ENCODE measurements around the gene TLX1.
A peak's percentile ranks its signal among the peaks of the same experiment; 100 is the strongest.
"Not testable (repeated sequence)": the region's sequence is repeated elsewhere in the genome, so short reads cannot be mapped to it uniquely, and the experiment has no call there.

Gene TLX1

GRCh38 chr10:101152316-101152715 lies 21.2 kb downstream of the TLX1 start:
- no peak for DNase-seq (ENCODE audit: low spot score)

GRCh38 chr10:101154506-101154905 lies 23.4 kb downstream of the TLX1 start:
- DNase-seq (ENCODE audit: low spot score): not testable (repeated sequence)

GRCh38 chr10:101155896-101156295 lies 24.8 kb downstream of the TLX1 start:
- DNase-seq (ENCODE audit: low spot score): peak; percentile 51

GRCh38 chr10:101157756-101158458 lies 26.8 kb downstream of the TLX1 start:
- DNase-seq (ENCODE audit: low spot score): no peak

GRCh38 chr10:101158459-101159058 lies 27.5 kb downstream of the TLX1 start:
- DNase-seq (ENCODE audit: low spot score): no peak

- DNase-seq (ENCODE audit: low spot score): peak; percentile 89
These were observed 30.6 kb downstream of the TLX1 start for GRCh38 chr10:101161494-101162299.

GRCh38 chr10:101162677-101163076 lies 31.6 kb downstream of the TLX1 start:
- no peak for DNase-seq (ENCODE audit: low spot score)

GRCh38 chr10:101164020-101164419 lies 32.9 kb downstream of the TLX1 start:
- DNase-seq (ENCODE audit: low spot score): no peak

GRCh38 chr10:101165736-101166135 lies 34.6 kb downstream of the TLX1 start:
- DNase-seq (ENCODE audit: low spot score): no peak

- no peak for DNase-seq (ENCODE audit: low spot score)
These were observed 35.3 kb downstream of the TLX1 start for GRCh38 chr10:101166430-101166829.

- DNase-seq (ENCODE audit: low spot score): no peak
These were observed 41.6 kb downstream of the TLX1 start for GRCh38 chr10:101172741-101173140.

GRCh38 chr10:101174319-101174718 lies 43.2 kb downstream of the TLX1 start:
- no peak for DNase-seq (ENCODE audit: low spot score)

GRCh38 chr10:101176577-101176976 lies 45.5 kb downstream of the TLX1 start:
- no peak for DNase-seq (ENCODE audit: low spot score)

GRCh38 chr10:101182936-101183335 lies 51.8 kb downstream of the TLX1 start:
- no peak for DNase-seq (ENCODE audit: low spot score)

GRCh38 chr10:101183458-101184183 lies 52.5 kb downstream of the TLX1 start:
- no peak for DNase-seq (ENCODE audit: low spot score)

Data from GM03348 (cell line).